Measurements from ENCODE around the gene SFXN5. TPM values are rescaled to one million over a fixed set of nuclear protein-coding genes. Genes with fewer than 3 reads are reported as not detected.

The SFXN5 gene
- total RNA-seq, 1 experiment from 2014 or later = 11.3 TPM

- H3K27ac Mint-ChIP-seq (ENCODE audit: unreplicated experiment) = no peak overlapping the region
- H3K9me3 Mint-ChIP-seq (ENCODE audit: low read depth, unreplicated experiment) = no peaks in the 10 kb centered on the region
- no peaks in the 10 kb centered on the region for H3K27me3 Mint-ChIP-seq (ENCODE audit: unreplicated experiment)
- intact Hi-C loops (cut with micrococcal nuclease; ENCODE audit: unreplicated experiment) = no loop called here
- CTCF ChIA-PET = interaction anchor here (0.8 kb wide), 1 partner anchor 10 kb away, joined by 4 read pairs; no protein-coding TSS in a partner anchor
- DNase-seq = no peak
- H3K4me1 Mint-ChIP-seq (ENCODE audit: low read depth, unreplicated experiment) = no peaks in the 10 kb centered on the region
- no peaks in the 10 kb centered on the region for H3K36me3 Mint-ChIP-seq (ENCODE audit: insufficient read depth, unreplicated experiment)
- BruUV-seq (replicated peaks) = no TSS peak
- TF ChIP-seq, protein P1, sequence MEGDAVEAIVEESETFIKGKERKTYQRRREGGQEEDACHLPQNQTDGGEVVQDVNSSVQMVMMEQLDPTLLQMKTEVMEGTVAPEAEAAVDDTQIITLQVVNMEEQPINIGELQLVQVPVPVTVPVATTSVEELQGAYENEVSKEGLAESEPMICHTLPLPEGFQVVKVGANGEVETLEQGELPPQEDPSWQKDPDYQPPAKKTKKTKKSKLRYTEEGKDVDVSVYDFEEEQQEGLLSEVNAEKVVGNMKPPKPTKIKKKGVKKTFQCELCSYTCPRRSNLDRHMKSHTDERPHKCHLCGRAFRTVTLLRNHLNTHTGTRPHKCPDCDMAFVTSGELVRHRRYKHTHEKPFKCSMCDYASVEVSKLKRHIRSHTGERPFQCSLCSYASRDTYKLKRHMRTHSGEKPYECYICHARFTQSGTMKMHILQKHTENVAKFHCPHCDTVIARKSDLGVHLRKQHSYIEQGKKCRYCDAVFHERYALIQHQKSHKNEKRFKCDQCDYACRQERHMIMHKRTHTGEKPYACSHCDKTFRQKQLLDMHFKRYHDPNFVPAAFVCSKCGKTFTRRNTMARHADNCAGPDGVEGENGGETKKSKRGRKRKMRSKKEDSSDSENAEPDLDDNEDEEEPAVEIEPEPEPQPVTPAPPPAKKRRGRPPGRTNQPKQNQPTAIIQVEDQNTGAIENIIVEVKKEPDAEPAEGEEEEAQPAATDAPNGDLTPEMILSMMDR (IDR thresholded peaks at IDR 0.05; ENCODE audit: unreplicated experiment) = no peak
- no peak overlapping the region for H3K4me3 Mint-ChIP-seq (ENCODE audit: low read depth, unreplicated experiment)
Measured at GRCh38 chr2:72981536-72981935, 90.0 kb downstream of the SFXN5 start.

DNA sequence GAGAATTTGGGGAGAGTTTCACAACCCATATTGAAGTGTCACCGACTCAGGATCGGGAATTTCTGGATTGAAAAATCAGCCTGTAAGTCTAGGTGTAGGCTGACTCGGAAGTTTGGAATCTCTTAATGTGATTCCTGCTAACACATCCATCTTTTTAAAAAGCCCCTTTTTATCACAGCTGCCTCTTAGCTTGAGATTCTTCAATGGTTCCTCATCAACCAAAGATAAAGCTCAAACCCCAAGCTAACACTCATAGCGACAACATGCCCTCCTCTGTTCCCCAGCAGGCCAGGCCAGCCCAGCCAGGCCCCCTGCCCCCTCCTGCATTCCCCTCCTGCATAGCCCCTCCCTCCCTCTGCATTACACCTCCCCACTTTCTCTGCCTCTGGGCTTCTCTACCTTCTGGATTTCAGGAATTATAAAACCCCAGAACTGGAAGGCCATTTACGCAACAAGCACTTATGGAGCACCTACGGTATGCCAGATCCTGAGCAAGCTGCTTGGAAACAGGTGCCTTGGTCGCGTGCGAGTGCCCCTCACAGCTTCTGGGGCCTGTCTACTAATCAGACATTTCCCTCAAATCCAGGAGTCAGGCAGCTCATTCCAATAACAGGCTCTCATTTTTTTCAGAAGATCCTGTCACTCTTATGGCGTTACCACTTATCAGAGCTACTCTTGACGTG, 90.8 kb downstream of the SFXN5 start:
- Mint-ChIP-seq H3K27ac (ENCODE audit: unreplicated experiment) (no peak overlapping the region), H3K4me1 (ENCODE audit: low read depth, unreplicated experiment) (no peaks in the 10 kb centered on the region), H3K36me3 (ENCODE audit: insufficient read depth, unreplicated experiment) (no peaks in the 10 kb centered on the region), H3K27me3 (ENCODE audit: unreplicated experiment) (no peaks in the 10 kb centered on the region), H3K4me3 (ENCODE audit: low read depth, unreplicated experiment) (no peak overlapping the region), H3K9me3 (ENCODE audit: low read depth, unreplicated experiment) (no peaks in the 10 kb centered on the region)
- BruUV-seq (replicated peaks) = no TSS peak
- CTCF ChIA-PET = no interaction called here
- no peak for DNase-seq
- intact Hi-C loops (cut with micrococcal nuclease; ENCODE audit: unreplicated experiment) = no loop called here
- TF ChIP-seq, protein P1 (IDR thresholded peaks at IDR 0.05; ENCODE audit: unreplicated experiment) = no peak

GRCh38 chr2:72979896-72980295, 91.6 kb downstream of the SFXN5 start:
- CTCF ChIA-PET = no interaction called here
- TF ChIP-seq, protein P1 (IDR thresholded peaks at IDR 0.05; ENCODE audit: unreplicated experiment) = no peak
- Mint-ChIP-seq H3K9me3 (ENCODE audit: low read depth, unreplicated experiment) (no peaks in the 10 kb centered on the region), H3K4me1 (ENCODE audit: low read depth, unreplicated experiment) (no peaks in the 10 kb centered on the region), H3K27ac (ENCODE audit: unreplicated experiment) (no peak overlapping the region), H3K27me3 (ENCODE audit: unreplicated experiment) (peaks cover 4% of the 10 kb centered on the region), H3K4me3 (ENCODE audit: low read depth, unreplicated experiment) (no peak overlapping the region), H3K36me3 (ENCODE audit: insufficient read depth, unreplicated experiment) (no peaks in the 10 kb centered on the region)
- no TSS peak for BruUV-seq (replicated peaks)
- DNase-seq = no peak
- intact Hi-C loops (cut with micrococcal nuclease; ENCODE audit: unreplicated experiment) = no loop called here

DNA sequence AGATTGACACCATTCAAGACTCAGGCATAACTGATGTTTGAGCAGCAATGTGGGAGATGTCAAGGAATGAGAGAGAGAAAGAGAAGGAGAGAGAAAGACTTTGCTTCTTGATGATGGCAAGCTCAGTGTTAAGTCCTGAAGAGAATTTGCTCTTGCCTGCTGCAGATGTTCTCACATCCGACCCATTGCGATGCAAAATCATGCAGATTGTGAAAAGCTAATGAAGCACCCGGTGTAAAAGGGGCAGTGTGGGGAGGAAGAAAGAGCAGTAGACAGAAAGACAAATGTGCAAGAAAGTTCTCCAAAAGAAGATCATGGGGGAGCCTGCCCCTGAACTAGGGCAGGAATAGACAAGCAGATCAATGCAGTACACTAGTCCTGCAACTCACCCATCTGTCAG, 96.5 kb downstream of the SFXN5 start:
- CTCF ChIA-PET = interaction anchor here (1.6 to 2.4 kb wide), 2 partner anchors 11 to 82 kb away, joined by 6 to 36 read pairs; no protein-coding TSS in a partner anchor
- no TSS peak for BruUV-seq (replicated peaks)

More for the DNA sequence above, 96.5 kb downstream of the SFXN5 start:
- intact Hi-C loops (cut with micrococcal nuclease; ENCODE audit: unreplicated experiment) = no loop called here
- H3K9me3 Mint-ChIP-seq (ENCODE audit: low read depth, unreplicated experiment) = no peaks in the 10 kb centered on the region
- H3K4me1 Mint-ChIP-seq (ENCODE audit: low read depth, unreplicated experiment) = no peaks in the 10 kb centered on the region
- H3K4me3 Mint-ChIP-seq (ENCODE audit: low read depth, unreplicated experiment) = no peak overlapping the region
- H3K27me3 Mint-ChIP-seq (ENCODE audit: unreplicated experiment) = peaks cover 12% of the 10 kb centered on the region
- H3K27ac Mint-ChIP-seq (ENCODE audit: unreplicated experiment) = no peak overlapping the region
- TF ChIP-seq, protein P1 (IDR thresholded peaks at IDR 0.05; ENCODE audit: unreplicated experiment) = no peak
- no peak for DNase-seq
- no peaks in the 10 kb centered on the region for H3K36me3 Mint-ChIP-seq (ENCODE audit: insufficient read depth, unreplicated experiment)
